ENCODE results near the gene PTPRA. TPM values are rescaled to one million over a fixed set of nuclear protein-coding genes. Genes with fewer than 3 reads are reported as not detected.

Gene PTPRA
- total and polyA plus RNA-seq, 2 donors (not counting 3 experiments of a cell fraction or from before 2014, with no cell fraction given): 43.2 to 53.4 TPM

DNA sequence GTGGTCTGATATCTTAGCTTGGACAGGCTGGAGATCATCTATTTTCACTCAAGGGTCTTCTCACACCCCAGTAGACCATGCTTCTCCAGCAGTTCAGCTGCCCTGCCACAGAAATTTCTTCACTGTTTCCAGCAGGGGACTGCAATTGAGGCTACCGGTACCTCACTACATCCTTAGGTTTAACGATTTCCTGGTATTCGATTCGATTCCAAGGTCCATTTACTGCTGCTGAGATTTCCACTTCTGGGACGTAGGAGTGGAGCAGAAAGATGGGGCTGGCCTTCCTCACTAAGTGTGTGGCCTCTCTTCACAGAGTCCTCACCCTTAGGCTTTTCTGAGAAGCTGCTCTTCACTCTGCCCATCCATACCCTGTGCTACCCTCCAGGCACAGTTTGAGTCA, 26.6 kb upstream of the PTPRA start:
- dilution Hi-C loops (cut with MboI; ENCODE audit: extremely low pct_ligation_motif_present, low sequenced_read_pairs): no loop called here
- Histone ChIP-seq H3K9me3 (replicated peaks; ENCODE audit: control insufficient read depth, insufficient read depth, low read length) (no peaks in the 10 kb centered on the region), H3K4me1 (ENCODE audit: control insufficient read depth, extremely low read depth, insufficient read depth, low read length) (no peaks in the 10 kb centered on the region)

More for the DNA sequence above, 26.6 kb upstream of the PTPRA start:
- CTCF ChIA-PET: interaction anchor here (0.7 to 1.7 kb wide), 2 partner anchors 10 to 94 kb away, joined by 4 read pairs; no protein-coding TSS in a partner anchor
- TF ChIP-seq POLR2AphosphoS5 (IDR thresholded peaks at IDR 0.05; ENCODE audit: insufficient read depth, low read depth, low read length): no peak
- no peak for TF ChIP-seq MYC (IDR thresholded peaks at IDR 0.05; ENCODE audit: low read depth, low read length)
- TF ChIP-seq, protein P1, sequence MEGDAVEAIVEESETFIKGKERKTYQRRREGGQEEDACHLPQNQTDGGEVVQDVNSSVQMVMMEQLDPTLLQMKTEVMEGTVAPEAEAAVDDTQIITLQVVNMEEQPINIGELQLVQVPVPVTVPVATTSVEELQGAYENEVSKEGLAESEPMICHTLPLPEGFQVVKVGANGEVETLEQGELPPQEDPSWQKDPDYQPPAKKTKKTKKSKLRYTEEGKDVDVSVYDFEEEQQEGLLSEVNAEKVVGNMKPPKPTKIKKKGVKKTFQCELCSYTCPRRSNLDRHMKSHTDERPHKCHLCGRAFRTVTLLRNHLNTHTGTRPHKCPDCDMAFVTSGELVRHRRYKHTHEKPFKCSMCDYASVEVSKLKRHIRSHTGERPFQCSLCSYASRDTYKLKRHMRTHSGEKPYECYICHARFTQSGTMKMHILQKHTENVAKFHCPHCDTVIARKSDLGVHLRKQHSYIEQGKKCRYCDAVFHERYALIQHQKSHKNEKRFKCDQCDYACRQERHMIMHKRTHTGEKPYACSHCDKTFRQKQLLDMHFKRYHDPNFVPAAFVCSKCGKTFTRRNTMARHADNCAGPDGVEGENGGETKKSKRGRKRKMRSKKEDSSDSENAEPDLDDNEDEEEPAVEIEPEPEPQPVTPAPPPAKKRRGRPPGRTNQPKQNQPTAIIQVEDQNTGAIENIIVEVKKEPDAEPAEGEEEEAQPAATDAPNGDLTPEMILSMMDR (IDR thresholded peaks at IDR 0.05; ENCODE audit: extremely low read depth in 1 of 2, insufficient read depth in 1 of 2, low read depth in 1 of 2, low read length in 2 of 2): no peak
- no peak for TF ChIP-seq FOS (IDR thresholded peaks at IDR 0.05; ENCODE audit: borderline replicate concordance, insufficient read depth, low read length)
- no peak for TF ChIP-seq POLR2A (IDR thresholded peaks at IDR 0.05; ENCODE audit: low read depth, low read length)
- no peak for TF ChIP-seq JUN (IDR thresholded peaks at IDR 0.05; ENCODE audit: borderline replicate concordance, insufficient read depth, insufficient read length, low read depth)
- TF ChIP-seq, protein P2, sequence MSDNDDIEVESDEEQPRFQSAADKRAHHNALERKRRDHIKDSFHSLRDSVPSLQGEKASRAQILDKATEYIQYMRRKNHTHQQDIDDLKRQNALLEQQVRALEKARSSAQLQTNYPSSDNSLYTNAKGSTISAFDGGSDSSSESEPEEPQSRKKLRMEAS (IDR thresholded peaks at IDR 0.05; ENCODE audit: insufficient read depth, insufficient read length): no peak
- no peak for TF ChIP-seq EZH2 (IDR thresholded peaks at IDR 0.05; ENCODE audit: borderline replicate concordance, low read depth, low read length, severe bottlenecking)
- no peak for TF ChIP-seq GATA2 (IDR thresholded peaks at IDR 0.05; ENCODE audit: insufficient read depth, insufficient read length, low read depth, low read length)
- POLR2A ChIA-PET: no interaction called here
- intact Hi-C loops (cut with micrococcal nuclease): no loop called here
- no peak for DNase-seq (ENCODE audit: low read depth, low spot score)
- no peak overlapping the region for H3K4me2 ChIP-seq (ENCODE audit: insufficient read depth, low read length)
- no peak overlapping the region for H3K4me3 ChIP-seq (replicated peaks in 1 of 3; ENCODE audit: insufficient read depth in 1 of 3, low read depth in 1 of 3, low read length in 3 of 3)
- no peaks in the 10 kb centered on the region for H3K27me3 ChIP-seq (ENCODE audit: control insufficient read depth in 2 of 2, insufficient read depth in 2 of 2, low read length in 2 of 2)
- no TSS peak for BruUV-seq (replicated peaks)
- no peaks in the 10 kb centered on the region for H3K9me1 ChIP-seq (replicated peaks; ENCODE audit: control insufficient read depth, extremely low read depth, insufficient read depth, low read length)
- FAIRE-seq: no peak
- H3K36me3 ChIP-seq (ENCODE audit: control insufficient read depth in 2 of 2, extremely low read depth in 1 of 2, insufficient read depth in 2 of 2, low read length in 2 of 2): no peaks in the 10 kb centered on the region
- no peak overlapping the region for H3K27ac ChIP-seq (ENCODE audit: insufficient read depth, low read depth, low read length)
- H3K79me2 ChIP-seq (ENCODE audit: control insufficient read depth, insufficient read depth, low read length): no peaks in the 10 kb centered on the region
- H4K20me1 ChIP-seq (replicated peaks; ENCODE audit: control insufficient read depth, extremely low read depth, insufficient read depth, low read length): no peaks in the 10 kb centered on the region
- no peak overlapping the region for H2AFZ ChIP-seq (ENCODE audit: low read depth, low read length)
- no peak overlapping the region for H3K9ac ChIP-seq (replicated peaks; ENCODE audit: extremely low read depth, insufficient read depth, low read length)

Data from endothelial cell of umbilical vein (primary cell).